Ectodermal cell (in vitro differentiated cells): ENCODE results near the gene YPEL3.

Experiments used
- H3K27ac ChIP-seq: 2 replicates; pipeline ENCODE4 v1.7.0; 2013; ENCODE audit warnings: mild to moderate bottlenecking, low read depth, low read length; ENCODE audit not compliant: insufficient read depth, poor library complexity, severe bottlenecking
- H3K27me3 ChIP-seq: 2 replicates; pipeline ENCODE4 v1.7.0; 2013; ENCODE audit warnings: mild to moderate bottlenecking, low read length; ENCODE audit not compliant: insufficient read depth, control insufficient read depth, poor library complexity, severe bottlenecking
- H3K36me3 ChIP-seq: one replicate; pipeline ENCODE4 v1.7.0; 2013; ENCODE audit warnings: low read length; ENCODE audit not compliant: control insufficient read depth, insufficient read depth
- H3K4me1 ChIP-seq: one replicate; pipeline ENCODE4 v1.7.0; 2013; ENCODE audit warnings: low read length; ENCODE audit not compliant: control insufficient read depth, insufficient read depth
- H3K4me3 ChIP-seq: 2 replicates; pipeline ENCODE4 v1.7.0; 2013; ENCODE audit warnings: low read depth, low read length, control low read depth; ENCODE audit not compliant: insufficient read depth
- H3K9me3 ChIP-seq: 2 replicates; pipeline ENCODE4 v1.7.0; 2013; ENCODE audit warnings: mild to moderate bottlenecking, low read length, moderate library complexity; ENCODE audit not compliant: control insufficient read depth
- WGBS, 2 experiments: methylation state at CpG; one replicate each; pipeline ENCODE4 v1.1.7; 2013; ENCODE audit warnings: missing lambda C conversion rate in 2 of 2; 5-methylcytosine and 5-hydroxymethylcytosine counted together

Gene YPEL3

DNA sequence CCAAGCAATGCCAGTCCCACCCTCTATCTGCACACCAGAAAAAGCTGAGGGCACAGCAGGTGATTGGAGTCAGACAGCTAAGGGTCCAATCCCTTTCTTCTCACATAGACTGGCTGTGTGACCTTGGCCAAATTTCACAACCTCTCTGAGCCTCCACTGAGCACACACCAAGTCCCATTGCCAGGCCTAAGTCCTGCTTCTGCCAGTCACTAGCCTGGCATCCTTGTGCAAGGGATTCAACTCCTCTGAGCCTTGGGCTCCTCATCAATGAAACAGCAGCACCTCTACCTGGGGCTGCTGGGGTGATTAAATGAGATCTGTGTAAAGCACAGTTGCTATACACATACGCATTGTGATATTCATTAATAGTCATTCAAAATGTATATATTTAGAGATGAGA lies 49.4 kb downstream of the YPEL3 start:
- no peaks in the 10 kb centered on the region for H3K4me1 ChIP-seq
- H3K4me3 ChIP-seq = no peak overlapping the region
- no peak overlapping the region for H3K27ac ChIP-seq
- H3K36me3 ChIP-seq = no peaks in the 10 kb centered on the region
- no peaks in the 10 kb centered on the region for H3K27me3 ChIP-seq
- 100% methylated on average over 1 of the region's 1 CpG; no CpG with 5 or more reads in 1 of the 2 experiments for WGBS, 2 experiments
- H3K9me3 ChIP-seq = no peaks in the 10 kb centered on the region

- H3K27me3 ChIP-seq = no peaks in the 10 kb centered on the region
- 86 to 87% methylated on average over 8 of the region's 8 CpGs for WGBS, 2 experiments
- H3K4me3 ChIP-seq = no peak overlapping the region
- no peaks in the 10 kb centered on the region for H3K9me3 ChIP-seq
- H3K4me1 ChIP-seq = no peaks in the 10 kb centered on the region
- H3K36me3 ChIP-seq = no peaks in the 10 kb centered on the region
- no peak overlapping the region for H3K27ac ChIP-seq
These were observed 49.8 kb downstream of the YPEL3 start for GRCh38 chr16:30046178-30046577.
